ENCODE results near the gene LRRC51. TPM values are rescaled to one million over a fixed set of nuclear protein-coding genes. Genes with fewer than 3 reads are reported as not detected.

LRRC51 gene
- polyA plus RNA-seq, 2 donors, result 3.1 to 4.6 TPM

DNA sequence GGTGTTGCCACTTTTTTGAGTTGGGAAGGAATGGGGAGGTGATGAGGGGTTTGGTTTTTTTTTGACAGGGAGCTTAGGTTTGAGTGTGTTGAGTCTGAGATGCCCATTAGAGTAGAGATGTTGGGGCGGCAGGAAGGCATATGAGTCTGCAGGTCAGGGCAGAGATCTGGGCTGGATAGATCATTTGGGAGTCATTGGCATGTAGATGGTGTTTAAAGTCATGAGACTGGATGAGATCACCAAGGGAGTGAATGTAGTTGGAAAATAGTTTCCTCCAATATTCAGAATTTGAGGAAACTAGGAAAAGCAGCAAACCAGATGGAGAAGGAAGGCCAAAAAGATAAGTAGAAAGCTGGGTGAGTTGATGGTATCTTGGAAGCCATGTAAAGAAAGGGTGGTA lies 33.9 kb downstream of the LRRC51 start:
- Histone ChIP-seq H3K4me1 (ENCODE audit: control insufficient read depth in 2 of 2, insufficient read depth in 2 of 2, low read length in 1 of 2) (no peaks in the 10 kb centered on the region), H3K9me3 (ENCODE audit: control insufficient read depth in 2 of 2, insufficient read depth in 1 of 2, low read depth in 1 of 2, low read length in 1 of 2) (no peaks in the 10 kb centered on the region), H3K27me3 (ENCODE audit: control insufficient read depth in 1 of 2, insufficient read depth in 2 of 2, low read length in 2 of 2) (no peaks in the 10 kb centered on the region), H3K4me3 (ENCODE audit: low read depth in 1 of 2, low read length in 2 of 2) (no peak overlapping the region), H3K27ac (ENCODE audit: low read depth in 2 of 2, low read length in 1 of 2) (no peak overlapping the region), H3K36me3 (ENCODE audit: control insufficient read depth in 2 of 2, insufficient read depth in 2 of 2, low read length in 1 of 2) (peaks cover 0 to 6% of the 10 kb centered on the region in 2 donors)
- WGBS, 2 donors, result 89 to 93% methylated on average over 1 of the region's 1 CpG

DNA sequence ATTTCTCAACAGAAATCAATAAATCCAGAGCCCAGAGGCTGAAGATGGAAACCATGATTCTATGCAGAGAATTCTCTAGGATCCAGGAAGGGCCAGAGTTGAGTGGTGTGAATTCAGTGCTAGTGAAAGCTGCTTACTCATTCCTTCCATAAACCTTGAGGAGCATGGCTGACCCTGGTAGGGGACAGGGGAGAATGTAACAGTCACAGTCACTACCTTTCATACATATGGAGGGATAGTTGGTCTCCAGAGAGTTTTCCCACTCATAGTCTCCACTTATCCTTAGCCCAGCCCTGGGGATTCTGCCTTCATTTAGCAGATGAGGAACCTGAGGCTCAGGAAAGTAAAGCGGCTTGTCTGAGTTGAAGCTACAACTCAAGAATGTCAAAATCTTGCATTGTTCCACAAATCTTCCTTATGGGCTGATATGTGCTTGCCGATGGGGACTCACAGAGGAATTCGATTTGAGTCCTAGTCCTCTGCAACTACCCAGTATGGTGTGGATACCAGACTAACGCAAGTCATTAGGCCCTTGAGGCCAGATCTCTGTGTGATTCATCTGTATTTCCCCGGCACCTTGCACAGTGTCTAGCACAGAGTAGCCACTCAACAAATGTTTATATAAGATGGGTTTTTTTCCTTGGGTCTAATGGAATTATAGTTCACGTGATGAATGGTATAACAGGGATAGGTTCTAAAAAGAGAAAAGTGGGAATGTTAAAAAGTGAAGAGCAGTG lies 35.5 kb downstream of the LRRC51 start:
- Histone ChIP-seq H3K9me3 (ENCODE audit: control insufficient read depth in 2 of 2, insufficient read depth in 1 of 2, low read depth in 1 of 2, low read length in 1 of 2) (no peaks in the 10 kb centered on the region), H3K27ac (ENCODE audit: low read depth in 2 of 2, low read length in 1 of 2) (no peak overlapping the region), H3K4me3 (ENCODE audit: low read depth in 1 of 2, low read length in 2 of 2) (no peak overlapping the region), H3K36me3 (ENCODE audit: control insufficient read depth in 2 of 2, insufficient read depth in 2 of 2, low read length in 1 of 2) (no peaks in the 10 kb centered on the region), H3K27me3 (ENCODE audit: control insufficient read depth in 1 of 2, insufficient read depth in 2 of 2, low read length in 2 of 2) (no peaks in the 10 kb centered on the region), H3K4me1 (ENCODE audit: control insufficient read depth in 2 of 2, insufficient read depth in 2 of 2, low read length in 1 of 2) (no peaks in the 10 kb centered on the region)
- WGBS, 2 donors, result 91 to 94% methylated on average over 6 of the region's 6 CpGs

DNA sequence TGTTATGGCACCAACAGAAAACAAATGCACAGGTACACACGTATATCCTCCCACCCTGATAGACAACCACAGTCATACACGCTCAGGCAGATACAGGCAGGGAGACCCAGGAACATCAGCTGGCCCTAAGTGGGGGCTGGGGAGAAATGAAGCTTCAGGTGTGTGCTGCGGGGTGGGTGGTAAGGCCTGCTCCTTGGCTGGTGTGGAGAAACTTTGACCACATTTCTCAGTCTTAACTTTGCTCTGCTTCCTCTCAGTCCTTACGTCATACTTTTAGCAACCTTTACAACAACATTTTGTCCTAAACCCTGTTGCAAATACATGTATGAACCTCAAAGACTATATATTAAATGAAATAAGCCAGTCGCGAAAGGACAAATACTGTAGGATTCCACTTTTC lies 38.5 kb downstream of the LRRC51 start:
- 76 to 82% methylated on average over 6 of the region's 6 CpGs for WGBS, 2 donors
- Histone ChIP-seq H3K27me3 (ENCODE audit: control insufficient read depth in 1 of 2, insufficient read depth in 2 of 2, low read length in 2 of 2) (no peaks in the 10 kb centered on the region), H3K9me3 (ENCODE audit: control insufficient read depth in 2 of 2, insufficient read depth in 1 of 2, low read depth in 1 of 2, low read length in 1 of 2) (no peaks in the 10 kb centered on the region), H3K27ac (ENCODE audit: low read depth in 2 of 2, low read length in 1 of 2) (no peak overlapping the region), H3K4me3 (ENCODE audit: low read depth in 1 of 2, low read length in 2 of 2) (no peak overlapping the region), H3K36me3 (ENCODE audit: control insufficient read depth in 2 of 2, insufficient read depth in 2 of 2, low read length in 1 of 2) (no peaks in the 10 kb centered on the region), H3K4me1 (ENCODE audit: control insufficient read depth in 2 of 2, insufficient read depth in 2 of 2, low read length in 1 of 2) (peaks cover 0 to 8% of the 10 kb centered on the region in 2 donors)

DNA sequence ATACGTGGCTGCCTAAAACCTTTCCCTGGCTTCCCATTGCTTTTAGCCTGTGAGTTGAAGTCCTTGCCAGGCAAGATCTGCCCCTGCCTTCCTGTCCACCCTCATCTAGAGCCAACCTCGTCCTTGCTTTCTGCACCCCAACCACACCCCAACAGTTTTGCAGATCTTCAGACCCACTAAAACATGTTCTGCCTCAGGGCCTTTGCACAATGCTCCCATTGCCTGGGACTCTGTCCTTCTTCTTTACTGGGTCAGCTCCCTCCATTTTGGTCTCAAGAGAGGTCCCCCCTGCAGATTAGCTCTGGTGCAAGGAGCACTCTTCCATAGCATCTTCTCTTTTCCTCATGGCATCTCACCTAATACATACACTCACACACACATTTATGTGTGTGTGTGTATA lies 40.3 kb downstream of the LRRC51 start:
- Histone ChIP-seq H3K4me3 (ENCODE audit: low read depth in 1 of 2, low read length in 2 of 2) (no peak overlapping the region), H3K36me3 (ENCODE audit: control insufficient read depth in 2 of 2, insufficient read depth in 2 of 2, low read length in 1 of 2) (no peaks in the 10 kb centered on the region), H3K27me3 (ENCODE audit: control insufficient read depth in 1 of 2, insufficient read depth in 2 of 2, low read length in 2 of 2) (no peaks in the 10 kb centered on the region), H3K27ac (ENCODE audit: low read depth in 2 of 2, low read length in 1 of 2) (no peak overlapping the region), H3K4me1 (ENCODE audit: control insufficient read depth in 2 of 2, insufficient read depth in 2 of 2, low read length in 1 of 2) (peaks cover 0 to 10% of the 10 kb centered on the region in 2 donors), H3K9me3 (ENCODE audit: control insufficient read depth in 2 of 2, insufficient read depth in 1 of 2, low read depth in 1 of 2, low read length in 1 of 2) (no peaks in the 10 kb centered on the region)
- 74 to 75% methylated on average over 2 of the region's 2 CpGs for WGBS, 2 donors

DNA sequence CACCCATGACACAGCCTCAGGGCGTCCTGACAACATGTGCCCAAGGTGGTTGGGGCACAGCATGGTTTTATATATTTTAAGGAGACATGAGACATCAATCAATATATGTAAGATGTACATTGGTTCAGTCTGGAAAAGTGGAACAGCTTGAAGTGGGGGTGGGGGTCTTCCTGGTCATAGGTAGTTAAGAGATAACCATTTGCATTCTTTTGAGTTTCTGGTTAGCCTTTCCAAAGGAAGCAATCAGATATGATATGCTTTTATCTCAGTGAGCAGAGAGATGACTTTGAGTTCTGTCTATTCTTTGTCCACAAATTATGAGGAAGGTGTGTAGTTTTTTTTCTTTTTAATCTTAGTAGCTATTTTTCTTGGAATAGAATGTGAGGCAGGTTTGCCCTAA lies 42.0 kb downstream of the LRRC51 start:
- Histone ChIP-seq H3K9me3 (ENCODE audit: control insufficient read depth in 2 of 2, insufficient read depth in 1 of 2, low read depth in 1 of 2, low read length in 1 of 2) (no peaks in the 10 kb centered on the region), H3K27me3 (ENCODE audit: control insufficient read depth in 1 of 2, insufficient read depth in 2 of 2, low read length in 2 of 2) (no peaks in the 10 kb centered on the region), H3K4me3 (ENCODE audit: low read depth in 1 of 2, low read length in 2 of 2) (no peak overlapping the region), H3K27ac (ENCODE audit: low read depth in 2 of 2, low read length in 1 of 2) (no peak overlapping the region), H3K4me1 (ENCODE audit: control insufficient read depth in 2 of 2, insufficient read depth in 2 of 2, low read length in 1 of 2) (peaks cover 0 to 10% of the 10 kb centered on the region in 2 donors), H3K36me3 (ENCODE audit: control insufficient read depth in 2 of 2, insufficient read depth in 2 of 2, low read length in 1 of 2) (no peaks in the 10 kb centered on the region)
- 84 to 89% methylated on average over 1 of the region's 1 CpG for WGBS, 2 donors

DNA sequence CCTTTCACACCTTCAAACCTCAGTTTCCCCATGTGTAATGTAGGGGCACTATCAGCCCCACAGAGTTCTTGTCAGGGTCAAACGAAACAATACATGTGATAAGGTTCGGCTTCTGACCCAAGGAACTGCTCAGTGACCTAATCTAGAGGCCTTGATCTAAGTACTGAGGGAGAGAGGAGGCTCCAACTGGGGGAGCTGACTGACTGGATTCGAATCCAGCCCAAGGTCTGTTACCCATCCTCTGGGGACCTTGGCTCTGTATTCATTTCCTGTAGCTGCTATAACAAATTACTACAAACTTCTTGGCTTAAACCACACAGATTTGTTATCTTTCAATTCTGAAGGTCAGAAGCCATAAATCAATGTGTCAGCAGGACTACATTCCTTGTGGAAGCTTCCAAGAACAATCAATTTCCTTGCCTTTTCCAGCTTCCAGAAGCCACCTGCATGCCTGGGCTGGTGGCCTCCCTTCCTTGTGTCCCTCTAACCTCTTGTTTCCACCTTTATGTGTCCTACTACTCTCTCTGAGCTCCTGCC lies 42.5 kb downstream of the LRRC51 start:
- Histone ChIP-seq H3K9me3 (ENCODE audit: control insufficient read depth in 2 of 2, insufficient read depth in 1 of 2, low read depth in 1 of 2, low read length in 1 of 2) (no peaks in the 10 kb centered on the region), H3K4me1 (ENCODE audit: control insufficient read depth in 2 of 2, insufficient read depth in 2 of 2, low read length in 1 of 2) (peaks cover 0 to 10% of the 10 kb centered on the region in 2 donors), H3K36me3 (ENCODE audit: control insufficient read depth in 2 of 2, insufficient read depth in 2 of 2, low read length in 1 of 2) (no peaks in the 10 kb centered on the region), H3K27me3 (ENCODE audit: control insufficient read depth in 1 of 2, insufficient read depth in 2 of 2, low read length in 2 of 2) (no peaks in the 10 kb centered on the region), H3K4me3 (ENCODE audit: low read depth in 1 of 2, low read length in 2 of 2) (no peak overlapping the region), H3K27ac (ENCODE audit: low read depth in 2 of 2, low read length in 1 of 2) (no peak overlapping the region)
- 64 to 71% methylated on average over 3 of the region's 3 CpGs for WGBS, 2 donors

DNA sequence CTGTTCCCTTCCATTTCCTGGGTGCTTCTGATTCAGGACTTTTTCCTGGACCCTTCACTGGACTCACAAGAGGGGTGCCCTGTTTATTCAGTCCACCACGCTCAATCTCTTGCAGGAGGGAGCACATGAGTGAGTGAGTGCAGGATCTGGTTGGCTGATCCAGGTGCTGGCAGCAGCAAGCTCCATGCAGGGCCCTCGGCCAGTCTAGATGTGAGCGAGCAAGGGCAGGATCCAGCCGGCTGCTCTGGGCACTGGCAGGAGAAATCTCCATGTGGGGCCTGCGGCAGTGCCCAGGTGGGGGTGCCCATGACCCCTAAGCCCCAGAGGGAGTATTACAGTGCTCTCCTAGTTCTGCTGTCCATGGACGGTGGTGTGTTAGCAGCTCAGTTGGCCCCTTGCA lies 43.4 kb downstream of the LRRC51 start:
- H3K27ac ChIP-seq (ENCODE audit: low read depth in 2 of 2, low read length in 1 of 2), result no peak overlapping the region
- no peaks in the 10 kb centered on the region for H3K27me3 ChIP-seq (ENCODE audit: control insufficient read depth in 1 of 2, insufficient read depth in 2 of 2, low read length in 2 of 2)
- H3K4me1 ChIP-seq (ENCODE audit: control insufficient read depth in 2 of 2, insufficient read depth in 2 of 2, low read length in 1 of 2), result peaks cover 0 to 10% of the 10 kb centered on the region in 2 donors
- WGBS, 2 donors, result 63 to 68% methylated on average over 6 of the region's 6 CpGs
- no peak overlapping the region for H3K4me3 ChIP-seq (ENCODE audit: low read depth in 1 of 2, low read length in 2 of 2)
- no peaks in the 10 kb centered on the region for H3K36me3 ChIP-seq (ENCODE audit: control insufficient read depth in 2 of 2, insufficient read depth in 2 of 2, low read length in 1 of 2)
- no peaks in the 10 kb centered on the region for H3K9me3 ChIP-seq (ENCODE audit: control insufficient read depth in 2 of 2, insufficient read depth in 1 of 2, low read depth in 1 of 2, low read length in 1 of 2)

DNA sequence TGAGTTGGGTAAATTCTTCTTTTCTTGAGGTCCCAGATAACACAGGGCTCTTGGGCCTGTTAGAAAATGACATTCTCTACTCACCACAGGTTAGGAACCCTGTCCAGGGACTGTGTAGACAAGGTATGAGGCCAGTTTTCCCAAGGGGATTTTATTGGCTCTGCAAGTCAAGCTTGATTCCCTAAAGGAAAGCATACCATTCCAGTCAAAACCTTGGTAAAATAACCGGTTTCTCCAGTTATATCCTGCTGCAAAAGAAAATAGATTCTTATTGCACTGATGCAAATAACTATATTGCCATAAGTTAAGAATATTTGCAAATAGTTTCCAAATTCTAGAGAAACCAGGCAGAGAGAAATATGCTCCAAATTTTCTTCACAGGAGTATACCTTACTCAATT lies 45.3 kb downstream of the LRRC51 start:
- no peak overlapping the region for H3K4me3 ChIP-seq (ENCODE audit: low read depth in 1 of 2, low read length in 2 of 2)
- H3K9me3 ChIP-seq (ENCODE audit: control insufficient read depth in 2 of 2, insufficient read depth in 1 of 2, low read depth in 1 of 2, low read length in 1 of 2), result no peaks in the 10 kb centered on the region
- no peaks in the 10 kb centered on the region for H3K27me3 ChIP-seq (ENCODE audit: control insufficient read depth in 1 of 2, insufficient read depth in 2 of 2, low read length in 2 of 2)
- peaks cover 0 to 10% of the 10 kb centered on the region in 2 donors for H3K4me1 ChIP-seq (ENCODE audit: control insufficient read depth in 2 of 2, insufficient read depth in 2 of 2, low read length in 1 of 2)
- no peak overlapping the region for H3K27ac ChIP-seq (ENCODE audit: low read depth in 2 of 2, low read length in 1 of 2)
- no peaks in the 10 kb centered on the region for H3K36me3 ChIP-seq (ENCODE audit: control insufficient read depth in 2 of 2, insufficient read depth in 2 of 2, low read length in 1 of 2)
- WGBS, 2 donors, result 35 to 36% methylated on average over 1 of the region's 1 CpG

DNA sequence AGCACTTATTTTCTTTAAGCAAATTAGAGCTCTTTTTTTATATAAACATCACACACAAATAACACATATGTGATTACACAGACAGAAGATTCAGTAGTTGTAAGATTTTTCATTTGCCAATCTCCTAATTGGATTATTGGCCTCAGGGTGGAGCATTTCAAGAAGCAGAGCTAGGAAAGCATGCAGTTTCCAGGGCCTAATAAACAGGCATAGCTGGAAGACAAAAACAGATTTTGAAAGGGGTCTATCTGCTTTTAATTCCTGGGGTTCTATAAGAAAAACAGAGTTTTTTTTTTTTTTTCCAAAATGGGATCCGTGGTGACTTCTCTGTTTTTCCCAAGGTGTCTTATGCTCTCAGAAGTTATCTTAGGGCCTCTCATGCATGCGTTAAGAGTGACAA lies 47.3 kb downstream of the LRRC51 start:
- 71 to 72% methylated on average over 2 of the region's 2 CpGs for WGBS, 2 donors
- H3K27ac ChIP-seq (ENCODE audit: low read depth in 2 of 2, low read length in 1 of 2), result no peak overlapping the region

DNA sequence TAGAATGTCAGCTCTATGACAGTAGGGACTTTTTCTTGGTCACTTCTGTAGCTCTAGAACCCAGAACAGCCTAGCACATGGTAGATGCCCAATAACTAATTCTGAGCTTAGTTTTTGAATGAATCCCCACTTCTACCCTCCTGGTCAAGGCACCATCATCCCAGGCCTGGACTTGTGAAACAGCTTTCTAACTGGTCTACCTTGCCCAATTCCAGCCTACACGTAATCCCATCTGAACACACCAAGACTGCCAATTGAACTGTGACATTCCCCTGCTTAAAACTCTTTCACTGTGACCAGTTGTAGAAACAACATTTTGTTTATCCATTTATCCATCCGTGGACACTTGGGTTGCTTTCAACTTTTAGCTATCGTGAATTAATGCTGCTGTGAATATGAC lies 48.7 kb downstream of the LRRC51 start:
- H3K27me3 ChIP-seq (ENCODE audit: control insufficient read depth in 1 of 2, insufficient read depth in 2 of 2, low read length in 2 of 2), result no peaks in the 10 kb centered on the region
- 83 to 87% methylated on average over 3 of the region's 3 CpGs for WGBS, 2 donors
- no peaks in the 10 kb centered on the region for H3K36me3 ChIP-seq (ENCODE audit: control insufficient read depth in 2 of 2, insufficient read depth in 2 of 2, low read length in 1 of 2)
- no peak overlapping the region for H3K27ac ChIP-seq (ENCODE audit: low read depth in 2 of 2, low read length in 1 of 2)
- no peaks in the 10 kb centered on the region for H3K4me1 ChIP-seq (ENCODE audit: control insufficient read depth in 2 of 2, insufficient read depth in 2 of 2, low read length in 1 of 2)
- no peaks in the 10 kb centered on the region for H3K9me3 ChIP-seq (ENCODE audit: control insufficient read depth in 2 of 2, insufficient read depth in 1 of 2, low read depth in 1 of 2, low read length in 1 of 2)
- no peak overlapping the region for H3K4me3 ChIP-seq (ENCODE audit: low read depth in 1 of 2, low read length in 2 of 2)

More for the DNA sequence above, 47.3 kb downstream of the LRRC51 start:
- Histone ChIP-seq H3K4me3 (ENCODE audit: low read depth in 1 of 2, low read length in 2 of 2) (no peak overlapping the region), H3K9me3 (ENCODE audit: control insufficient read depth in 2 of 2, insufficient read depth in 1 of 2, low read depth in 1 of 2, low read length in 1 of 2) (no peaks in the 10 kb centered on the region), H3K36me3 (ENCODE audit: control insufficient read depth in 2 of 2, insufficient read depth in 2 of 2, low read length in 1 of 2) (no peaks in the 10 kb centered on the region), H3K27me3 (ENCODE audit: control insufficient read depth in 1 of 2, insufficient read depth in 2 of 2, low read length in 2 of 2) (no peaks in the 10 kb centered on the region), H3K4me1 (ENCODE audit: control insufficient read depth in 2 of 2, insufficient read depth in 2 of 2, low read length in 1 of 2) (peaks cover 0 to 10% of the 10 kb centered on the region in 2 donors)

Measured in esophagus (tissue), 2 donors.